ENCODE results near the gene WDR88. TPM values are rescaled to one million over a fixed set of nuclear protein-coding genes. Genes with fewer than 3 reads are reported as not detected.

Gene WDR88
- total and polyA plus RNA-seq, 9 donors: 0.79 TPM; not detected in 8

DNA sequence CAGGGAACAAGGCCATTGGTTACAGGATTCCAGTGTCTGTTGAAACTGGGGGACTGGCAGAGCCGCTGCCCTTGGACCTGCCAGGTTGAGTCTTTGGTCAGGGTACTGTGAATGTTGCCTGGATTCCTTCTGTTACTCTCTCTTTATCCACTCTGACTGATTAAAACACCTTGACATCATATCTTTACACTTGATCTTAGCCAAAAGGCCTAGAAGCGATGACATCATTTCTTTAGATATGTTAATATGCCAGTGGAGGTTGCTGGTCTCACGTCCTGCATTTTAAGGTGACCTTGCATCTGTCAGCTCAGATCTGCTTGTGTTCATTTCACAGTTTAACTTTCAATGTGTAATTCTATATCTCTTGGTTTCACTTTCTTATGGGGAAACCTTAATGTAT, 41.7 kb upstream of the WDR88 start:
- H3K36me3 ChIP-seq: no peaks in the 10 kb centered on the region
- no peaks in the 10 kb centered on the region for H3K4me1 ChIP-seq (ENCODE audit: insufficient read depth)
- 85 to 90% (median 89%) methylated on average over 3 of the region's 3 CpGs for WGBS, 3 donors
- no peak overlapping the region for H3K4me3 ChIP-seq
- no peak overlapping the region for H3K27ac ChIP-seq
- intact Hi-C loops (cut with DNase I): no loop called here
- H3K9me3 ChIP-seq: no peaks in the 10 kb centered on the region
- DNase-seq: no peak
- H3K27me3 ChIP-seq: no peaks in the 10 kb centered on the region
- no peak for TF ChIP-seq EP300 (IDR thresholded peaks at IDR 0.05)
- TF ChIP-seq CTCF (IDR thresholded peaks at IDR 0.05): no peak
- no peak for TF ChIP-seq POLR2A (IDR thresholded peaks at IDR 0.05)

DNA sequence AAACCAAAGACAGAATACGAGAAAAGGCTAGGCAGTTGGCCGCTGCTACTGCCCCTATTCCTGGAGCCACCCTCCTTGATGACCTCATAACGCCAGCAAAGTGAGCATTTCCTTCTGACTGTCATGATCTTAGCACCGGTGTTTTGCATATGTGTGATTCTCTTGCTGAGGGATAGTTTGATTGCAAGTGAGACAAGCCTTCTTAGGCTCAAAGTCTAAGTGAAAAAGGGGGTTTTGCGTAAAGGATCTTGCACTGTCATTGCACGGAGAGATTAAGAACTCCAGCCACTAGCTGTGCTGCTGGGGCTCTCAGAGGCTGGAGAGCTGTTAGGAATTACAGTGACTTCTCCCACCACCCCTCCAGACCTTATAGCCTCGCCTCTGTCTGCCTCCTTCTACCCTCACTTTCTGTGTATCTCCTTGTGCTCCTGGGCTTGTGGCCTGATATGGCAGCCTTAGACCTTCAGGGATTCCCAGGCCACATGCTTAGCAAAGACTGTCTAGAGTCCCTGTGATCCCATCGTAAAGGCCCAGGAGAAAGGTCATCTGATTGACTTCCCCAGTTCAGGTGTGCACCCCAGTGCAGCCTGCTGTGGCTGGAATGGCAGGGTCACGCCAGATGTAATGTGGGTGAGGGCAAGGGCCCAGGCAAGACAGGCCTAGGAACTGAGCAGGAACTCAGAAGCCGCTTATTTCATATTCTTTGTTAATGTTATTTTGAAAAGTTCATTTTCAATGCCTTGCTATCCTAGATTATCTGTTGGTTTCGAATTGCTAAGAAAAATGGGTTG, 38.3 kb upstream of the WDR88 start:
- no peaks in the 10 kb centered on the region for H3K27me3 ChIP-seq
- H3K4me1 ChIP-seq (ENCODE audit: insufficient read depth): no peaks in the 10 kb centered on the region
- H3K4me3 ChIP-seq: no peak overlapping the region
- TF ChIP-seq POLR2A (IDR thresholded peaks at IDR 0.05) (no peak), EP300 (IDR thresholded peaks at IDR 0.05) (no peak), CTCF (IDR thresholded peaks at IDR 0.05) (no peak)
- H3K36me3 ChIP-seq: no peaks in the 10 kb centered on the region
- H3K27ac ChIP-seq: no peak overlapping the region
- intact Hi-C loops (cut with DNase I): no loop called here
- DNase-seq: no peak
- WGBS, 3 donors: 93 to 96% (median 94%) methylated on average over 11 of the region's 11 CpGs
- H3K9me3 ChIP-seq: no peaks in the 10 kb centered on the region

DNA sequence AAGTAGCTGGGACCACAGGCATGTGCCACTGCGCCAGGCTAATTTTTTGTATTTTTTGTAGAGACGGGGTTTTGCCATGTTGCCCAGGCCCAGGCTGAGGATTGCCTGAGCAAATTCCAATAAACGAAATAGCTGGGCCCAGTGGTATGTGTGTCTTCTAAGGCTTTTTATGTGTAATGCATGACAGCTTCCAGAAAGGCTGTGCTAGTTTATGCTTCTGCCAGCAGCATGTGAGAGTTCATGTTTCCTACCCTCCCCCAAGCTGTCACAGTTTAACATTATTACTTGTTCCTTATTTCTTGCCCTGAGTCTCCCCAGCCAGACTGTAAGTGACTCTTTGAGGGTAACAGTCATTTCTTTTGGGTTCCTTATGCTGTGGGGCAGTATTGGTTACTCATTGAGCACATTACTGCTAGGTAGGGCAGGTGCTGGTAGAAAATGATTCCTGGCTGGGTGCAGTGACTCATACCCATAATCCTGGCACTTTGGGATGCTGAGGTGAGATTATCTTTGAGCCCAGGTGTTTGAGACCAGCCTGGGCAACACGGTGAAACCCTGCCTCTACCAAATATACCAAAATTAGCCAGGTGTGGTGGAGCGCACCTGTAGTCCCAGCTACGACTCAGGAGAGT, 37.4 kb upstream of the WDR88 start:
- Histone ChIP-seq H3K36me3 (no peaks in the 10 kb centered on the region), H3K9me3 (no peaks in the 10 kb centered on the region), H3K4me1 (ENCODE audit: insufficient read depth) (no peaks in the 10 kb centered on the region), H3K27ac (no peak overlapping the region), H3K27me3 (no peaks in the 10 kb centered on the region), H3K4me3 (no peak overlapping the region)
- no peak for DNase-seq
- intact Hi-C loops (cut with DNase I): no loop called here
- 87 to 90% (median 87%) methylated on average over 6 of the region's 6 CpGs for WGBS, 3 donors
- no peak for TF ChIP-seq POLR2A (IDR thresholded peaks at IDR 0.05)
- TF ChIP-seq EP300 (IDR thresholded peaks at IDR 0.05): no peak
- no peak for TF ChIP-seq CTCF (IDR thresholded peaks at IDR 0.05)

GRCh38 chr19:33096005-33096404, 35.9 kb upstream of the WDR88 start:
- Histone ChIP-seq H3K27me3 (no peaks in the 10 kb centered on the region), H3K36me3 (no peaks in the 10 kb centered on the region), H3K9me3 (no peaks in the 10 kb centered on the region), H3K4me1 (ENCODE audit: insufficient read depth) (no peaks in the 10 kb centered on the region), H3K27ac (no peak overlapping the region), H3K4me3 (no peak overlapping the region)
- intact Hi-C loops (cut with DNase I): no loop called here
- no peak for TF ChIP-seq POLR2A (IDR thresholded peaks at IDR 0.05)
- no peak for TF ChIP-seq CTCF (IDR thresholded peaks at IDR 0.05)
- TF ChIP-seq EP300 (IDR thresholded peaks at IDR 0.05): no peak
- DNase-seq: no peak
- WGBS, 3 donors: 83 to 89% (median 86%) methylated on average over 4 of the region's 4 CpGs

All from ovary (tissue), 9 donors.